H1 (cell line): ENCODE results near the gene CRYGA. TPM values are rescaled to one million over a fixed set of nuclear protein-coding genes. Genes with fewer than 3 reads are reported as not detected.

Experiments
- CTCF ChIA-PET: fragments of 300-600 bp; sonication (Branson Sonifier 250); formaldehyde crosslinking; loops from one replicate; lab custom pipeline; 2021; ENCODE audit not compliant: partially characterized antibody; lab: Charles Lee
- POLR2A ChIA-PET: fragments of 300-600 bp; sonication (Branson Sonifier 250); formaldehyde crosslinking; loops from one replicate; lab custom pipeline; 2021; ENCODE audit warnings: inconsistent platforms; ENCODE audit not compliant: partially characterized antibody; lab: Charles Lee
- DNase-seq, 2 experiments: peaks; one replicate each; pipeline versions ENCODE4 v3.0.0 to v3.0.0-alpha.2; 2010 to 2022; ENCODE audit warnings: low spot score in 2 of 2, low read depth in 1 of 2, mixed read lengths in 1 of 2
- FAIRE-seq: peaks from 2 replicates; lab custom pipeline; 2011; peaks lifted over from hg19 to GRCh38; lab: Jason Lieb, UNC
- H2AFZ ChIP-seq: 2 replicates; pipeline ENCODE4 v1.8.1; 2012; ENCODE audit warnings: low read length, inconsistent platforms
- H2AK5ac ChIP-seq: 2 replicates; pipeline ENCODE4 v1.6.1; 2013; ENCODE audit warnings: low read depth, low read length
- H2BK120ac ChIP-seq: replicated peaks from 2 replicates; pipeline ENCODE3; 2013; ENCODE audit warnings: low read depth, low read length, inconsistent platforms
- H2BK12ac ChIP-seq: 2 replicates; pipeline ENCODE4 v1.6.1; 2013; ENCODE audit warnings: low read depth, low read length
- H2BK15ac ChIP-seq: 2 replicates; pipeline ENCODE4 v1.6.1; 2013; ENCODE audit warnings: low read length
- H2BK20ac ChIP-seq: 2 replicates; pipeline ENCODE4 v1.6.1; 2013; ENCODE audit warnings: low read length
- H2BK5ac ChIP-seq: 2 replicates; pipeline ENCODE4 v1.6.1; 2013; ENCODE audit warnings: low read depth, low read length
- H3K14ac ChIP-seq: 2 replicates; pipeline ENCODE4 v1.6.1; 2013; ENCODE audit warnings: inconsistent platforms; ENCODE audit not compliant: insufficient read length
- H3K18ac ChIP-seq: 2 replicates; pipeline ENCODE4 v1.6.1; 2013; ENCODE audit warnings: low read length; ENCODE audit errors: extremely low read depth
- H3K23ac ChIP-seq: 2 replicates; pipeline ENCODE4 v1.6.1; 2013; ENCODE audit warnings: inconsistent platforms; ENCODE audit not compliant: insufficient read length
- H3K23me2 ChIP-seq: 2 replicates; pipeline ENCODE4 v1.6.1; 2013; ENCODE audit warnings: low read depth, low read length
- H3K27ac ChIP-seq: 2 replicates; pipeline ENCODE4 v1.6.1; 2011; ENCODE audit warnings: low read depth, low read length, inconsistent platforms
- H3K27me3 ChIP-seq, 4 experiments: replicated peaks in 1 of 4; 1 replicate in 1 of 4; 2 replicates in 3 of 4; pipeline versions ENCODE4 v1.6.1 to v1.8.1; 2011 to 2013; ENCODE audit warnings: low read length in 3 of 4, mild to moderate bottlenecking in 3 of 4, inconsistent platforms in 2 of 4, mixed read lengths in 2 of 4, moderate library complexity in 1 of 4; ENCODE audit not compliant: control insufficient read depth in 3 of 4, insufficient read depth in 3 of 4; ENCODE audit errors: extremely low read depth in 1 of 4
- H3K36me3 ChIP-seq, 4 experiments: 2 replicates each; pipeline versions ENCODE4 v1.6.1 to v1.8.1; 2011 to 2013; ENCODE audit warnings: mild to moderate bottlenecking in 4 of 4, low read length in 3 of 4, moderate library complexity in 2 of 4, control low read depth in 1 of 4, inconsistent platforms in 1 of 4; ENCODE audit not compliant: insufficient read depth in 4 of 4, control insufficient read depth in 2 of 4
- H3K4ac ChIP-seq: replicated peaks from 2 replicates; pipeline ENCODE3; 2013; ENCODE audit warnings: low read length, low read depth, mixed read lengths, inconsistent platforms; ENCODE audit not compliant: insufficient read length
- H3K4me1 ChIP-seq, 4 experiments: replicated peaks in 1 of 4; 1 replicate in 1 of 4; 2 replicates in 3 of 4; pipeline versions ENCODE4 v1.6.1 to v1.8.1; 2011 to 2013; ENCODE audit warnings: low read length in 3 of 4, inconsistent platforms in 2 of 4, mixed read lengths in 1 of 4; ENCODE audit not compliant: insufficient read depth in 4 of 4, control insufficient read depth in 3 of 4
- H3K4me2 ChIP-seq, 2 experiments: 2 replicates each; pipeline versions ENCODE4 v1.6.1 to v1.8.1; 2011 to 2013; ENCODE audit warnings: low read depth in 2 of 2, low read length in 2 of 2, control low read depth in 1 of 2, inconsistent platforms in 1 of 2, mild to moderate bottlenecking in 1 of 2; ENCODE audit not compliant: insufficient read depth in 1 of 2
- H3K4me3 ChIP-seq, 4 experiments: fragments of 200-600, 300-600 bp in 1 of 4; sonication (generic), shearing (Covaris generic), sonication (Bioruptor Twin) in 1 of 4; 2 replicates each; pipeline versions ENCODE4 v1.5.1 to v1.8.1; 2011 to 2016; ENCODE audit warnings: low read length in 4 of 4, low read depth in 3 of 4, control low read depth in 2 of 4, inconsistent platforms in 2 of 4, mild to moderate bottlenecking in 2 of 4, mixed read lengths in 1 of 4, moderate library complexity in 1 of 4; ENCODE audit not compliant: insufficient read depth in 2 of 4; ENCODE audit errors: extremely low read depth in 1 of 4
- H3K56ac ChIP-seq: replicated peaks from 2 replicates; pipeline ENCODE3; 2013; ENCODE audit warnings: low read depth, mild to moderate bottlenecking, mixed read lengths, low read length, inconsistent platforms; ENCODE audit not compliant: insufficient read length
- H3K79me1 ChIP-seq: 2 replicates; pipeline ENCODE4 v1.6.1; 2013; ENCODE audit warnings: low read depth, low read length, control low read depth
- H3K79me2 ChIP-seq, 2 experiments: 2 replicates each; pipeline versions ENCODE4 v1.6.1 to v1.8.1; 2012 to 2013; ENCODE audit warnings: low read length in 2 of 2, mild to moderate bottlenecking in 2 of 2, inconsistent platforms in 1 of 2; ENCODE audit not compliant: insufficient read depth in 2 of 2, control insufficient read depth in 1 of 2
- H3K9ac ChIP-seq, 4 experiments: replicated peaks in 1 of 4; 1 replicate in 1 of 4; 2 replicates in 3 of 4; pipeline versions ENCODE4 v1.6.1 to v1.8.1; 2011 to 2013; ENCODE audit warnings: low read depth in 3 of 4, low read length in 3 of 4, control low read depth in 2 of 4, mild to moderate bottlenecking in 2 of 4, moderate library complexity in 2 of 4, inconsistent platforms in 1 of 4; ENCODE audit errors: extremely low read depth in 1 of 4
- H3K9me3 ChIP-seq, 2 experiments: 2 replicates each; pipeline versions ENCODE4 v1.6.1 to v1.8.1; 2012 to 2013; ENCODE audit warnings: mild to moderate bottlenecking in 2 of 2, moderate library complexity in 2 of 2, control low read depth in 1 of 2, inconsistent platforms in 1 of 2, low read depth in 1 of 2, low read length in 1 of 2, mixed read lengths in 1 of 2; ENCODE audit not compliant: insufficient read depth in 2 of 2
- H4K20me1 ChIP-seq, 2 experiments: replicated peaks in 1 of 2; 2 replicates each; pipeline versions ENCODE3 to v1.8.1; 2011 to 2013; ENCODE audit warnings: inconsistent platforms in 2 of 2, low read length in 2 of 2, mild to moderate bottlenecking in 1 of 2; ENCODE audit not compliant: insufficient read depth in 2 of 2, control insufficient read depth in 1 of 2
- H4K5ac ChIP-seq: 2 replicates; pipeline ENCODE4 v1.6.1; 2013; ENCODE audit warnings: low read length, low read depth, mixed read lengths, inconsistent platforms; ENCODE audit not compliant: insufficient read length
- H4K8ac ChIP-seq: 2 replicates; pipeline ENCODE4 v1.8.0; 2013; ENCODE audit warnings: mild to moderate bottlenecking, moderate library complexity, low read length, inconsistent platforms; ENCODE audit not compliant: insufficient read depth; ENCODE audit errors: extremely low read depth
- H4K91ac ChIP-seq: replicated peaks from 2 replicates; pipeline ENCODE3; 2013; ENCODE audit warnings: low read length, mixed read lengths, inconsistent platforms; ENCODE audit not compliant: insufficient read length
- GABPA ChIP-seq: IDR thresholded peaks from 2 replicates; pipeline ENCODE4 v1.6.1; 2011; ENCODE audit warnings: mild to moderate bottlenecking, low read length, moderate library complexity, borderline replicate concordance; ENCODE audit not compliant: insufficient read depth
- SAP30 ChIP-seq: fragments of 300-600 bp; sonication (generic); IDR thresholded peaks from 2 replicates; pipeline ENCODE4 v1.7.1; 2012; ENCODE audit warnings: low read length, moderate library complexity, mild to moderate bottlenecking, inconsistent platforms; ENCODE audit not compliant: insufficient read depth, insufficient replicate concordance
- WGBS, 2 experiments: shearing (Covaris generic) in 1 of 2; methylation state at CpG; one replicate each; pipeline versions ENCODE4 v1.1.6 to v1.1.7; 2013 to 2015; ENCODE audit warnings: low lambda C conversion rate in 2 of 2, mixed read lengths in 2 of 2, inconsistent platforms in 1 of 2, low coverage in 1 of 2, missing lambda C conversion rate in 1 of 2; ENCODE audit not compliant: insufficient replicate concordance in 2 of 2, insufficient coverage in 1 of 2, insufficient read length in 1 of 2; ENCODE audit errors: extremely low coverage in 1 of 2, missing lambda C conversion rate in 1 of 2; 5-methylcytosine and 5-hydroxymethylcytosine counted together
- long read RNA-seq, 2 experiments: library from RNA in 1 of 2; library from capped mRNA in 1 of 2; stranded (forward); transcript quantifications; one replicate each; pipeline ENCODE4 v2.0.0, GENCODE V29; 2021; ENCODE audit warnings: inconsistent platforms in 1 of 2
- polyA minus RNA-seq, 3 experiments: library from RNA; depleted of rRNA, polyadenylated mRNA; stranded (reverse); fragments of >200 nt; gene quantifications; 1 replicate in 2 of 3; 2 replicates in 1 of 3; pipeline ENCODE4 v1.2.3, GENCODE V29; 2011
- polyA plus RNA-seq, 7 experiments: library from polyadenylated mRNA; depleted of rRNA in 3 of 7; stranded (reverse) in 5 of 7; unstranded in 2 of 7; fragments of >200 nt in 5 of 7; fragments of 200-250 nt in 2 of 7; gene quantifications; 1 replicate in 5 of 7; 2 replicates in 1 of 7; 4 replicates in 1 of 7; pipeline versions ENCODE4 v1.2.1 to v1.2.3, GENCODE V29; 2011 to 2013; ENCODE audit warnings: missing spikeins in 2 of 7, mixed read lengths in 2 of 7
- total RNA-seq: library from RNA; stranded (reverse); fragmentation: NEBNext Ultra II Directional; extraction: Animal tissue kit (Norgen Biotek cat#: 25700); gene quantifications from 2 replicates; pipeline ENCODE4 v1.2.1, GENCODE V29; 2021

Gene CRYGA, protein sequence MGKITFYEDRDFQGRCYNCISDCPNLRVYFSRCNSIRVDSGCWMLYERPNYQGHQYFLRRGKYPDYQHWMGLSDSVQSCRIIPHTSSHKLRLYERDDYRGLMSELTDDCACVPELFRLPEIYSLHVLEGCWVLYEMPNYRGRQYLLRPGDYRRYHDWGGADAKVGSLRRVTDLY
- total RNA-seq: not detected in 2 replicates
- not detected in 2 replicates for polyA plus RNA-seq (2011; rRNA removed)
- not detected for polyA plus RNA-seq (2011; cell fraction: cytosol; rRNA removed)
- polyA plus RNA-seq (2011; cell fraction: nucleus; rRNA removed): not detected
- polyA plus RNA-seq (2012, experiment 1 of 2): not detected in 4 replicates
- polyA plus RNA-seq (2012, experiment 2 of 2): not detected
- 0.10 TPM for polyA plus RNA-seq (2013, experiment 1 of 2)
- polyA plus RNA-seq (2013, experiment 2 of 2): not detected
- not detected in 2 replicates for polyA minus RNA-seq (2011; rRNA and poly(A)+ RNA removed)
- not detected for polyA minus RNA-seq (2011; cell fraction: cytosol; rRNA and poly(A)+ RNA removed)
- polyA minus RNA-seq (2011; cell fraction: nucleus; rRNA and poly(A)+ RNA removed): not detected
- long read RNA-seq, experiment 1: 0 reads
- long read RNA-seq, experiment 2: 0 reads

DNA sequence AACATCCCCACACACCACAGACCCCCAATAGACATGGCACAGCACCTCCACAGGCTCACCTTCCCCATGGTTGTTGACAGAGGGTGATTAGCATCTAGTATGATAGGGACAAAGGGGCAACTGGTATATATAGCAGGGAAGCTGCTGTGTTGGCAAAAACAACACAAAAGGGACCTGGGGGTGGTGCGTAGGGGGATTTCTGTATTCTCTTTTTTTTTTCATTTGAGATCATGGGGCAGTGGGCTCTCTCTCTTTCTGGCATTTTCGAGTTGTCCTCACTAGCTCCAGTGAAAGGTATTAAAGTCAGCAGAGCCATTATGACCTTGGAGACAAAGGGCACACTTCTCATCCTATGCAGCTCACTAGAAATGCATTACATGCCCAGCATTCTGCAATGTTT lies at the start of gene CRYGA:
CRYGA (minus strand) TSS at position 101 of the 400 bp plus-strand sequence; CDS start at position 68, 33 bp downstream.
- H4K8ac ChIP-seq: peak within 1 kb of the TSS; percentile 57; the same call in 1 of the 2 replicates
- H3K56ac ChIP-seq: no peak within 1 kb of the TSS
- no peaks in the 10 kb centered on the region for H4K20me1 ChIP-seq
- H2AK5ac ChIP-seq: no peak within 1 kb of the TSS
- H3K23ac ChIP-seq: no peak within 1 kb of the TSS
- H3K4me1 ChIP-seq: no peaks in the 10 kb centered on the region
- H4K91ac ChIP-seq: peak within 1 kb of the TSS; percentile 34
- FAIRE-seq (no peak), DNase-seq (no peak)
- no peak within 1 kb of the TSS for H3K4ac ChIP-seq
- H2BK120ac ChIP-seq: no peak within 1 kb of the TSS
- TF ChIP-seq GABPA: no peak
- no peak for TF ChIP-seq SAP30
- no peak within 1 kb of the TSS for H3K4me2 ChIP-seq
- H3K27me3 ChIP-seq: no peaks in the 10 kb centered on the region
- no peak within 1 kb of the TSS for H3K4me3 ChIP-seq
- POLR2A ChIA-PET: interaction anchor here (1.3 kb wide), 1 partner anchor 91 kb away, joined by 4 read pairs; the partner anchor contains the start of gene IDH1
- WGBS, 2 experiments: 85% methylated on average over 2 of the region's 2 CpGs; no CpG with 5 or more reads in 1 of the 2 experiments
- H3K23me2 ChIP-seq: no peaks in the 10 kb centered on the region
- no peak within 1 kb of the TSS for H2BK15ac ChIP-seq
- no peak within 1 kb of the TSS for H3K27ac ChIP-seq
- no peak within 1 kb of the TSS for H3K14ac ChIP-seq
- H3K18ac ChIP-seq: no peak within 1 kb of the TSS
- H3K79me1 ChIP-seq: no peaks in the 10 kb centered on the region
- H3K36me3 ChIP-seq: no peaks in the 10 kb centered on the region
- H2BK20ac ChIP-seq: no peak within 1 kb of the TSS
- H3K9ac ChIP-seq: no peak within 1 kb of the TSS
- CTCF ChIA-PET: interaction anchor here (0.7 to 4.7 kb wide), 3 partner anchors 12 to 1823 kb away, joined by 3 to 30 read pairs (median 3); no protein-coding TSS in a partner anchor
- no peak within 1 kb of the TSS for H4K5ac ChIP-seq
- no peaks in the 10 kb centered on the region for H3K9me3 ChIP-seq
- peak within 1 kb of the TSS; percentile 12; the same call in 1 of the 2 replicates for H2BK5ac ChIP-seq
- H2BK12ac ChIP-seq: no peak within 1 kb of the TSS
- peak within 1 kb of the TSS; percentile 95 for H2AFZ ChIP-seq
- H3K79me2 ChIP-seq: no peaks in the 10 kb centered on the region
